GM21515 (cell line): ENCODE data around the gene ETS2.

Experiments used
- ATAC-seq: cut with Tn5 transposase; IDR thresholded peaks from one replicate; pipeline ENCODE4 v1.9.1; 2021; ENCODE audit not compliant: unreplicated experiment

Gene ETS2

GRCh38 chr21:38858026-38858811 lies 52.5 kb downstream of the ETS2 start:
- no peak for ATAC-seq

- ATAC-seq, result no peak
Measured at GRCh38 chr21:38858812-38859205, 53.1 kb downstream of the ETS2 start.

- no peak for ATAC-seq
Measured at GRCh38 chr21:38859852-38860251, 54.1 kb downstream of the ETS2 start.

GRCh38 chr21:38861056-38861455 lies 55.3 kb downstream of the ETS2 start:
- no peak for ATAC-seq

- ATAC-seq, result peak; percentile 80
Measured at GRCh38 chr21:38861989-38862683, 56.4 kb downstream of the ETS2 start.

GRCh38 chr21:38863291-38863690 lies 57.6 kb downstream of the ETS2 start:
- ATAC-seq, result no peak

GRCh38 chr21:38863843-38864363 lies 58.2 kb downstream of the ETS2 start:
- ATAC-seq, result no peak

- ATAC-seq, result no peak
Measured at GRCh38 chr21:38864964-38865363, 59.2 kb downstream of the ETS2 start.

- no peak for ATAC-seq
Measured at GRCh38 chr21:38869196-38869595, 63.5 kb downstream of the ETS2 start.

- no peak for ATAC-seq
Measured at GRCh38 chr21:38869946-38870345, 64.2 kb downstream of the ETS2 start.
